AG10803 (cell line): Measurements from ENCODE around the gene ETNK2.

Experiments
- DNase-seq: peaks from one replicate; pipeline ENCODE4 v3.0.0; 2010; ENCODE audit warnings: low read depth
- H3K4me3 ChIP-seq: 2 replicates; pipeline ENCODE4 v1.5.1; 2011; ENCODE audit warnings: mild to moderate bottlenecking, low read length, control low read depth
- CTCF ChIP-seq: conservative IDR thresholded peaks from 2 replicates; pipeline ENCODE4 v1.5.1; 2011; ENCODE audit warnings: mild to moderate bottlenecking, low read length, control low read depth, inconsistent platforms

Gene ETNK2

GRCh38 chr1:204174958-204175357, 23.1 kb upstream of the ETNK2 start:
- TF ChIP-seq CTCF = no peak
- DNase-seq = no peak
- no peak overlapping the region for H3K4me3 ChIP-seq

GRCh38 chr1:204172404-204173029, 20.7 kb upstream of the ETNK2 start:
- no peak for DNase-seq
- no peak overlapping the region for H3K4me3 ChIP-seq
- no peak for TF ChIP-seq CTCF

- no peak for TF ChIP-seq CTCF
- peak; percentile 68 for DNase-seq
- no peak overlapping the region for H3K4me3 ChIP-seq
Observed at GRCh38 chr1:204171751-204172178, 19.9 kb upstream of the ETNK2 start.

- H3K4me3 ChIP-seq = no peak overlapping the region
- TF ChIP-seq CTCF = no peak
- no peak for DNase-seq
Observed at GRCh38 chr1:204170494-204171155, 18.8 kb upstream of the ETNK2 start.

- no peak overlapping the region for H3K4me3 ChIP-seq
- no peak for DNase-seq
- TF ChIP-seq CTCF = no peak
Observed at GRCh38 chr1:204169858-204170257, 18.0 kb upstream of the ETNK2 start.

GRCh38 chr1:204167730-204168129, 15.9 kb upstream of the ETNK2 start:
- no peak overlapping the region for H3K4me3 ChIP-seq
- no peak for TF ChIP-seq CTCF
- no peak for DNase-seq

GRCh38 chr1:204166219-204166618, 14.4 kb upstream of the ETNK2 start, which contains the start of gene REN:
Gene REN (minus strand): TSS chr1:204166337. CDS start chr1:204166293, 44 bp downstream.
- DNase-seq = no peak
- no peak for TF ChIP-seq CTCF
- H3K4me3 ChIP-seq = no peak within 1 kb of the TSS
